Left kidney (tissue), 2 donors: Measurements from ENCODE around the gene C16orf46. TPM values are rescaled to one million over a fixed set of nuclear protein-coding genes. Genes with fewer than 3 reads are reported as not detected.

Source experiments
- DNase-seq: peaks from one replicate; pipeline ENCODE4 v3.0.0-alpha.2; 2013
- polyA plus RNA-seq: library from polyadenylated mRNA; unstranded; fragments of 120-200 nt; gene quantifications from one replicate; pipeline ENCODE4 v1.2.1, GENCODE V29; 2013; ENCODE audit not compliant: insufficient read length

C16orf46 gene
- polyA plus RNA-seq, 1 donor: 1.9 TPM

DNA sequence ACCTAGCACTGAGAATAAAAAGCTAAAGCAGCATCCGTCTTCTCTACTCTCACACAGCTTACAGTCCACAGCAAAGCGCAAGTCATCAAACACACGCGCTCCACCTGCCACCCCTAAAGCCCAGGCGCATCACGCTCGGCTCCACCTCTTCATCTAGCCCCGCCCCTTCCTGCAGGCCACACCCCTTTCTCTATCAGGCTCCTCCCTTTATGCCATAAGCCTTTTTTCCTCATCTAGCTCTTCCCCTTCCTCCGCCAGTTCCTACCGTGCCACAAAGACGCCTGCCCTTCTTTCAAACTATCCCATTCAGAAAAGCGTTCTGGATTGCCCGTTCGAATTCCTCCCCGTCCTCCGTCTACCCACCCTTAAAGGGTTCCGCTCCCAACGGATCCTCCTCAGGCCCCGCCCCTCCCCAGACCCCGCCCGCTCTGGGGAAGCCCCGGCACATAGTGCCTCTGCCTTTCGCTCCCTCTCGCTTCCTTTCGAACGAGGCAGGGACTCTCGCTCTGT, 417 bp downstream of the C16orf46 start:
- peak; percentile 89 for DNase-seq

DNA sequence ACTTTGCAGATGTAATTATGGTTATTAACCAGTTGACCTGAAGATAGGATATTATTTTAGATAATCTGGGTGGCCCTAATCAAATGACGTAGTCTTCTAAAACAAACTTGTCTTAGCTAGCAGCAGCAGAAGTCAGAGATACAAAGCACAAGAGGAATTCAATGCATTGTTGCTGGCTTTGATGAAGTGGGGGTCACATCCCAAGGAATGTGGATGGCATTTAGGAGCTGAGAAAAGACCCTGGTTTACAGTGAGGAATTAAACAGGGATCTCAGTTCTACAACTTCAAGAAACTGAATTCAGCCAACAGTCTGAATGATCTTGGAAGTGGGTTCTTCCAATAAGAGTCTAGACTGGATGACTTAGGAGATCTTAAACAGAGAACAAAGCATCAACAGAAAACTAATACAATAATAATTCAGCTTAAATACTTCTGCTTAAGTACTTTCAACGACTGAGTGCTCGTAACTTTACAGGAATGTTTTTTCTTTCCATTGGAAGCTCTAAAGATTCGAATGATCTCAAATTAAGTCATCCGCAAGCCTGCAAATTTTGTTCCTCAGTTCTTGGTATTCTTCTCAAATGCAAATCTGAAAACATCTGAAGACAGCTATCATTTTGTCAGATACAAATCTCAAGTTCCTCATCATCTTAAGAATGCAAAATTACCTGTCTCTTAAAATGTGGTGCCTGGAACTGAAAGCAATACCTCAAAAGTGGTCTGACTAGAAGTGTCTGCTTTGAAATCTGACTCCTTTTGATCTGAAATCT, 3.3 kb downstream of the C16orf46 start:
- DNase-seq: no peak

DNA sequence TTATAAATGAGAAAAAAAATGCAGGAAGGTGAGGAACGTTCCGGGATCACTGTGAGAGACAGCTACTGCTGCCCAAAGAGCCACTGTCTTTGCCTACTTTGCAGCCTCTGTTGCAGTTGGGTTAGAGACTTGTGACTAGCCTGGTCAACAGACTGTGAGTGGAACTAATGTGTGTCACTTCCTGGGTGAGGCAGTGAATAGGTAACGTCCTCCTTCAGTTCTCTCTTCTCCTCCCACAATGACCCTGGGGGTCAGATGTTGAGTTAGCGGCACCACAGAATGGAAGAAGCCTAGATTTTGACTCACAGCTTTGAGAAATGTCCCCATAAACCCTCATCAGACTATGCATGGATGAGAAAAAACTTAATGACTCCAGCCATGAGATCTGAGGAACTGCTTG, 5.2 kb downstream of the C16orf46 start:
- no peak for DNase-seq

DNA sequence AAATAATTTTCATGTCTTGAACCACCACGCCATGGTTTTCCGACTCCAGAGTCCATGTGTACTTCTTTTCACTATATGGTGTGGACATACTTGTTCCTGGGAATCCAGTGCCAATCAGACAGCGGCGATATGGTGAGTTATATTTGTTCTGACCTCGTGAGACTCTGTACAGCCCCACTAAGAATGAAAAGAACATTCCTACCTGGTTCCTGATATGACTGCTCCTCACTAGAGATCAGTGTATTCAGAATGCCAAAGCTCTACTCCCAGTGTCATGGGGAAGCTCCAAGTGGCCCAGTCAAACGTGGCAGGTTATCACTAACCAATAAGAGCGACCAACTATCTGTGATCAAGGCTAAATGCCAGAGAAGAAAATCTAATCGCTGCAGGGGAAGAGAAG, 6.1 kb downstream of the C16orf46 start:
- DNase-seq: no peak

DNA sequence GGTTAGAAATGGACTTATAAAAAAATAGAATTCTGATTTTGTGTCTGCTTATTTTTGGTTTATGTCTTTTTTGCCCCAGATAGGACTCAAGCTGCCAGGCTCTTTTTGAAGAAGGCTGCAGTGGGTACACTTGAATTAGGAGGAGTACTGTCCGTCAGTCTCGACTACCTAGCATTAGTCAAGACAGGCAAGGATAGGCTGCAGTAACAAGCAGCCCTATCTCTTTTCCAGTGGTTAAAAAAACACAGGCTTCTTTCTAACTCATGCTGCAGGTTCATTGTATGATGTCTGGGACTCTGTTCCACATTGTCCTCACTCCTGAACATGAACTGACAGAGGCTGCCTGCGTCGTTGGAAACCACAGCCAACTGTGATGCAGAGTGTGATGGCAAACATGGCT, 8.0 kb downstream of the C16orf46 start:
- no peak for DNase-seq

DNA sequence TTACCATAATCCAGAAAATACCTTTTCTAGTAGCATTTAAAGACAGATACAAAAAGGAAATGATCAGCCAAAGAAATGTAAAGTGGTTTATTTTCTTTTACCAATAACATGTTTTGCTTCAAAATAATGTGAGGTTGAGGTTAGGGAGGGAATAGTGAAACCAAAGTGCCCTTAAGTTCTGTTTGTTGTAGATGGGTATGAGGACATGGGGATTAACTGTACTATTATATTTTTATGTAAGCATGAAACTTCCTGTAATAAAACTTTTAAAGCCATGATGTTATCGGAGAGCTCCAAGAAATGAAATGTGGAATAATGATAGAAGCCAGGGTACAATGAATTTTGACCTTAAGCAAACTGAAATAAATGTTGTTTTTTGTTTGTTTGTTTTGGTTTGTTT, 9.9 kb downstream of the C16orf46 start:
- no peak for DNase-seq

DNA sequence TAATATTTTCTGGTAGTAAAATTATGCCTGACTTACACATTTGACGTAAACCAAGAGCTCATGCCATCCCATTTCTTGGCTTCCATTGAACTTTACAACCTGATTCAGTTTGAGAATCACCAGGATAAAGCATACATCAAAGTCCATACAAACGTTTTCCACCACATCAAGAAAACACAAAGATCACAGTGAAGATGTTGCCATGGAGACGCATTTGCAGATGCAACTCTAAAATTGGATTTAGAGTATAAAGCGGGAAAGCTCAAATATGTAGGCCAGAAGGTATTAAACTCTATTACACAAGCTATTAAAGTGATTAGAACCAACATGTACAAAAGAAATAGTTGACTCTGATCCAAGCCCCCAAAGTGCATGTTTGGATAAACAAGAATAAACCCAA, 10.4 kb downstream of the C16orf46 start:
- peak; percentile 13 for DNase-seq

DNA sequence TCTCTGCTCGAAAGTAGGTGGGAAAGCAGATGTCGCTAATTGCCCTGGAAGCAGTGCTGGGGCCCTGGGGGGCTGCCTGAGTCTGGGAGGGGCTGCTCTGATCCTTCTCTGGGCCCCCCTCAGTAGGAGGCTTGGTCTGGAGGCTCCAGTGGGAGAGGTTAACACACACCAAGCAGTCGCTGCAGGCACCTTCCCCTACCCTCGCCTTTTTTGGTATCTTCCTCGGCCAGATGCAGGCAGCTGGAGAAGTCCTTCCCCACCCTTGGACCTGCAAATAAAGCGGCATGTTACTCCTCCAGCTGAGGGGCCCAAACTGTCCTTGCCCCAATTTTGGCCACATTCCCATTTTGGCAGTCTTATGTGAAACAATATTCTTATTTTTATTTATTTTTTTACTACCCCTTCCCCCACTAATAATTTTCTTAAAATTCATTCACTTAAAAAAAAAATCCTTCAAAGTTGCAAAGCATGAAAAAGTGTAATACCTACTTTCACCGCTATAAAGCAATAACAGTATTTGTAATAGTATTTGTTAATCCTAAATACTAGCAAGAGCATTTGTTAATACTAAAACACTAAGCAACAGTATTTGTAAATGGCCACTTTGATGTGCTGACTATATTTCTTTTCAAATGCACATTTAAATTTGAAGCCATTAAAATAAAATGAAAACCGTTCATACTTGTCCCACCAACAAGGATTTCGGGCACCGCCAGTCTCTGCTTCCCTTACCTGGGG, 15.0 kb downstream of the C16orf46 start:
- peak; percentile 2 for DNase-seq

DNA sequence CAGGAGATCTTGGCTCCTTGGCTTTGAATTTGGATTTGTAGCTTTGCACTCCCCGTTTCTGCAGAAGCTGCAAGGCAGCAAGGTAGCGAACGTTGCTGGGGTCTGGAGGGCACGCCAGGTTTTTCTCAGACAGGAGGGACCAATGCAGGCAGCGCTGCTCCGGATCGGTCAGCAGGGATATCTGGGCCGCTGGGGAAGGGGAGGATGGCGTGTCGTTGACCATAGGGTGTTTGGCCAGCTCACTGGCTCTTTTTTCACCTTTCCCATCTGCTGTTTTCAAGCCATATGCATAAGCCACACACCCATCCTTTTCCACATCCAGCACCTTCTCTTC, 15.8 kb downstream of the C16orf46 start:
- no peak for DNase-seq

DNA sequence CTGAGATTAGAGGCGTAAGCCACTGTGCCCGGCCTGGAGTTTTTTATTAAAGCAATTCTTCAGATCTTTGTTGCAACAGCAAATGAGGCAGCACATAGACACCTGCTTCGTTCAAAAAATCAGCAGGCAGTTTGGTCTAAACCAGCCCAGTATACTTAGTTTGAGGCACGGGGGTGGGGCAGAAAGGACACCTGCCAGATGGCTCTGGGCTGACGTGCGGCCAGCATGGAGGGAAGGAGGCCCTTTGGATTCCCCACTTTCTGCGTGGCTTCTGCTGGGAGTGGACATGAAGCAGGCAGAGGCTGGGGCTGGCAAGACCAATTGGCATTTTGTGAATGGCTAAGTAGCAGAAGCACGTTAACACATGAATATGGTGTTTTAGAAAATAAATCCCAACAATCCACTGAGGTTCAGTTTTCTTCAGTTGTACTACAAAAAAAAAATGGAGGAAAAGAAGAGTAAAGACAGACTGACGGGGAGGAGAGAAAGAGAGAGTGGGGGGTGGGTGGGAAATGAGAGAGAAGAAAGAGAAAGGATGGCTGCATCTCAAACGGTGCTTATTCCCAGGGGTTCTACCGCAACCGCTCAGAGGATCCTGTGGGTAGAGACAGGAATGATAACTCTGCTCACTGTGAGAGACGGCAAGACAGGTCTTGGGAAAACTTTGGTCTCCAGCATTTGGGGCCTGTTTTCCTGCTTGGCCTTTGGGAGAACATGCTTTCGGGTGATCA, 16.3 kb downstream of the C16orf46 start:
- no peak for DNase-seq

DNA sequence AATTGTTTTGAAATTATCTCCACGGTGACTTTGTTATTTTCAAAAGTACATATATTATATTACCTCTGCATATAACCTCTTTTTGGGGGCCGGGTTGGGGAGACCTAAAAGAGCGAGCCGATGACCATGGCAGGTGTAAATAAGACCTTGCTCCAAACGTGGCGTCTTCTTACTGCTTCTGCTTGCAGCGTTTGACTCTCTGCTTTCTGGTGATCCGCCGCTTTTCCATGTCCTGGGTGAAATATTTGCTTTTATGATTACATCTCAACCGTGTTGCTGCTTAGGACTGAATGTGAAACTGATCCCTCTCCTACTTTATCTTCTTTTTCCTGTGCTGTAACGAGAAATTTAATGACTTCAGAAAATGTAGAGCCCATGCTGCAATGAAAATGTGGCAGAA, 23.3 kb downstream of the C16orf46 start:
- DNase-seq: no peak

DNA sequence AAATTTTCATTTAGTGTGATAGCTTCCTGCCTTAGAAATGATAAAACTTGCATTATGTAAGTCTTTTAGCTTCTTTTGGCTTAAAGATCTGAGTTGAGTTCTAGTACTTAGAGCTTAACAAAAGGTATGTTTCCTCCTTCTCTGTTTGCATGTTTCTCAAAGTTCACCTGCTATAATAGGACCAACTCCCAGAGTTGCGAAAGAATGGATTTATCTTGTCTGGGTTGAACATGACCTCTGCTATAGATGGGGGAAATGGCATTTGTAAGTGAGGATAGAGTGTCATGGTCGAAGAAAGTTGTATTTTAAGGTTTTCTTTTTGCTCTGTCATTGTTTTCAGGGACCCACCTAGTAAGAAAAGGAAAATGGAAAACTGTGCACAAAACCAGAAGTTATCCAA, 34.2 kb downstream of the C16orf46 start:
- DNase-seq: no peak

DNA sequence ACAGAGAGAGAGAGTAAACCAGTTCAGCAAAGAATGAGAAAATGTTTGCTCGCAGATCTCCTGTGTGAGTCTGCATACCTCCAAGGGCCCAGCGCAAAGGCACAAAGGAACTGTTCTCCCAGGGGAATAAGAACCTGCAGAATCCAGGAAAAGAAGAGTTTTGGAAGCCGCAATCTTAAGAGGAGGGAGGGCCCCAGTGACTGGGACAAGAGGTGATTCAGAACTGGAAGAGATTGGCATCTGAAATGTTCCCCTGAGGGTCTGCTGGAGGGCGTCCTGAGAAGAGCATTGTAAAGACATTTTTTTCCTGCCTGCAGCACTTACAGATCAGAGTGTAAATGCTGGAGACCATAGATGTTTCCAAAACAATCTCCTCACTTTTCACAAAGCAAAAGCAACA, 35.3 kb downstream of the C16orf46 start:
- DNase-seq: no peak

DNA sequence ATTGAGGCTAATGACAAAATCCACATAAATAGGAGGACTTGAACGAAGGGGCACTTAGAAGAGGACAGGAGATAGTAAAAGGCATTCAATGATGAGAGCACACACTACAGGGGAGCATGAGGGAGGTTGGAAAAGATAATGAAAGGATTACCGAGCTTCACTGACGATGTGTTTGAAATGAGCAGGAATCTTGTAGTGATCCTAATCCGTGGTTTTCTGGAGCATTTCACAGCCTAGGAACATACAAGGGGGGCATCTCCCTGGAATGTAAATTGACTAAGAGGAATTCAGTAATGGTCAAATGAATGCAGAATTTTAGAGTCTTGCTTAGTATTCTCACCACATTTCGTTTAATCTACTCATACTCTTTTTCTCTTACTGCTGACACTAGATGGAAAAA, 36.2 kb downstream of the C16orf46 start:
- DNase-seq: no peak

DNA sequence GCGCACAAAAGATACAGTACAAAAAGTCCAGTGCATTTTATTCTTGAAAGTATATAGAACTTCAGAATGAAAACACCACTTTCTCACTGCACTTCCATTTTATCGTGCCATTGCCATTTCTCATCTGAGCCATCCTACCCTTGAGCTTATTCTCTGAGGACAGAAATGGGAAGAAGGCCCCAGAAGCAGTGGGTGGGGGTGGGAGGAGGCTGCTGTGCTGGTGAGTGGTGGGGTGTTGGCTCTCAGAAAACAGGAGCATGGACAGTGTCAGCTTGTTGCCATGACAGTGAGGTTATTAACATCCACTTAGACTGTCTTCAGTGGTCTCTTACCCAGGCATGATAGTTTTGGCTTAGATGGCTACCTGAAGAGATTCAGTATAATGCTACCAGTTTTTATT, 36.9 kb downstream of the C16orf46 start:
- DNase-seq: no peak

DNA sequence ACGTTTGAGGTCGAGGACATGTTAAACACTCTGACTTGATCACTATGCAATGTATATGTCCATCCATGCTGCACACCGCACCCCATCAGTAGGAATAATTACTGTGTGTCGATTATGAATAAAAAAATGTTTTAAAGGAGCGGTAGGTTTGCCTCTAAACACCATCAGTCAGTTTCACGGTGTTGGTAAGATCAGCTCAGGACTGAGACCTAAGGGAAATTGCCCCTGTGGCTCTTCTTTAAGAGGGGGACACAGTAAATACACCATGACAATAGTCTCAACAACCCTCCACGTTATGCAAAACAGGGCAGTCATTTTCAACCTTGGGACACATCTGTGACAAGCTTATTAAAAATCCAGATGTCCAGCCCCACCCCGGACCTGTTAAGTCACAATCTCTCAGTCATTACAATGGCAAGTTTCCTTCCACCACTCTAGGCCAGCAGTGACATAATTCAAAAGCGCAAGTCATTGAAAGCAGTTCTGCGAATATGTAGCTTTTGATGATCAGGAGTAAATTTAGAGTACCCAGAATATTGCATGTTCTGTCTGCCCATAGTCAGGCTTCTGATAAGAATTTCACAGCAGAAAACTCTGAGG, 40.2 kb downstream of the C16orf46 start:
- no peak for DNase-seq

DNA sequence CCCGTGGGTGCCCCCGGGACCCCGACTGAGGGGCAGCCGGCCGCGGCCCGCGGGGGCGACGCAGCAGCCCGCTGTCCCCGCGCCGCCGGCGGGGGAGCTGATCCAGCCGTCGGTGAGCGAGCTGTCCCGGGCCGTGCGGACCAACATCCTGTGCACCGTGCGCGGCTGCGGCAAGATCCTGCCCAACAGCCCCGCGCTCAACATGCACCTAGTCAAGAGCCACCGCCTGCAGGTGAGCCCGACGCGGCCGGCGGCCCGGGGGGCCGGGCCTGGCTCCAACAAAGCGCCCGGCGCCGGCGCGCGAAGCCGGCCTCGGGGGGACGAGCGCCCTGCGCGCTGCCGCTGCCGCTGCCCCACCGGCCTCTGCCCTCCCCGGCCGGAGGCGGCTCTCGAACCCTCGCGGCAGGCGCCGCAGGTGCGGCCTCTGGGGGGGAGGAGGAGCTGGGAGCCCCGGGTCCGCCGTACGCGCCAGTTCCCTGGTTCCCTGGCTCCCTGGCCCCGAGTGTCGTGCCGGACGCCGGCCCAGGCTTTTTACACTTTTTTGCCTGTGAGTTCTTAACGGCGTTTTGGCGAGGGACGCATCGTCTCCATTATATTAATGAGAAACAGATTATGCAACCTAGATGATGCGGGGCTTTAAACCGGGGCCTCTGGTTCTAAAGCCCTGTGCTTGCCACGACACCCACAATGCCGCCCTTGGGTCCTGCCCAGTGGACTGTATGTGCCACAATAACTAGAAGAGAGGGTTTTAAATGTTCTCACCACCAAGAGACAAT, 40.9 kb downstream of the C16orf46 start:
- DNase-seq: peak; percentile 27

DNA sequence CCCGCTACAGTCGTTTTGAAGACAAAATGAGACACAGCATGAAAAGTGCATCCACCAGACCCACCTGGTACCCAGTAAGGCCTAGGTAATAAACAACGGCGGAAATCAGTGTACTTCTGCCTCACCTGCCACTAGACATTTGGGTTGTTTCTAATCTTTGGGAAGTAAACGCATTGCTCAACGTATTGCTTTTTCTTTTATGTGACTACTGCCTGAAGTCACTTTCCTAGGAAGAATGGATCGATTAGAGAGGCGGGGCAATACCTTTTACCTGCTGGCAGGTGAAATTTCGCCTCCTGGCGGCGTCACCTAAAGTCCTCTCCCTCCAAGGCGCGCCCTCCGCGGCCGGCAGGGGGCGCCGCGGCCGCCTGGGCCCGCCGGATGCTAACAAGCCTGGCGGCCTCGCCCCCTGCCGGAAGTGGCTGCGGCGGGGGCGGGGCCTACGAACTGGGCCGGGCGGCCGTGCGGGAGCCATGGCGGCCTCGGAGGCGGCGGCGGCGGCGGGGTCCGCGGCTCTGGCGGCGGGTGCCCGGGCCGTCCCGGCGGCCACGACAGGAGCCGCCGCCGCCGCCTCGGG, 41.6 kb downstream of the C16orf46 start, which contains the start of gene ATMIN:
Gene ATMIN, plus strand, starts transcription at position 445 of the 577 bp plus-strand sequence. Its CDS starts 29 bp downstream, at position 474.
- DNase-seq: peak; percentile 88

DNA sequence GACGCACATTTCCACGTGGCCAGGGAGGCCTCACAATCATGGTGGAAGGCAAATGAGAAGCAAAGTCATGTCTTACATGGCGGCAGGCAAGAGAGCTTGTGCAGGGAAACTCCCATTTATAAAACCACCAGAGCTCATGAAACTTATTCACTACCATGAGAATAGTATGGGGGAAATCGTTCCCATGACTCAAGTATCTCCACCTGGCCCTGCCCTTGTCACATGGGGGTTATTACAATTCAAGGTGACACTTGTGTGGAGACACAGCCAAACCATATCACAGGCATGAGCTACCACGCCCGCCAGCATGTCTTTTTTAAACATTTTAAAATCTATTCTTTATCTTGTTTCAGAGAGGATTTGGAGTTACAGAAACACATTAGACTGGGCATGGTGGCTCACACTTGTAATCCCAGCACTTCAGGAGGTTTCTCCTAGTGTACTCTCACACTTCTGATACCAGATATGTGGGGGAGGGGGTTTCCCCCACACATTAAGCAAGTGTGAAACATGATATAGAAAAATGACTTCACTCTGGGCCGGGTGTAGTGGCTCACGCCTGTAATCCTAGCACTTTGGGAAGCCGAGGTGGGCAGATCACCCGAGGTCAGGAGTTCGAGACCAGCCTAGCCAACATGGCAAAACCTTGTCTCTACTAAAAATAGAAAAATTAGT, 47.0 kb downstream of the C16orf46 start:
- DNase-seq: no peak

DNA sequence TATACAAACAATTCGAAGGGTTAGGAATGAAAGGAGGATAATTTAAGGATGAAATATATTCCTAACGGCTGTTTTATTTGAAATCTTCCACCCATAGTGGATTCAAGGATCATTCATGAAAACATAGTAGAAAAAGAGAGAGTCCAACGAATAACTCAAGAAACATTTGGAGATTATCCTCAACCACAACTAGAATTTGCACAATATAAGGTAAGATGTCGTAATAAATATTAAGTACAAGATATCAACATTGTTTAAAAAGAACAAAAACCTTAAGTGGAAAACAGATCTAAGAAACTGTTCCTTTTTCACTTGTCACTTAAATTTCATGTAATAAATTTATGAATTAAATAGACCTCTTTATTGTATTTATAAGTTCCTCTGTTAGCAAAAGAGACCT, 50.6 kb downstream of the C16orf46 start:
- DNase-seq: no peak

DNA sequence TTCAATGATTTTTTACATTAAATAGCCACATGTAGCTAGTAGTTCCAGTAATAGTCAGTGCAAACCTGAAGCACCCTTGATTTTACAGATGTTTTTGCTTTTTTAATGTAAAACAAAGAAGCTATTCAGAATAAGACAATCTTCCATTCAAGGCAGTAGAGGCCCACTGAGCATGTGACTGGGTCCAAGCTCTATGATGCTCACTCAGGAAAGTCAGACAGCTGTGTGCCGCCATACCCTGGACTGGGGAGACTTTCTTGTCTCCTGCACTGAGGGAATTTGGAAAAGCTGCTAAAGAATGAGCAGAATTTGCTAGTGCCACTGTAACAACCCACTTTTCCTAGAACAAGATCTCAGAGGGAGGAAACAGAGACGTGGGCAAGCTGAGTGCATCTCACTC, 58.5 kb downstream of the C16orf46 start:
- no peak for DNase-seq
